OCI-LY7 (cell line): ENCODE measurements around the gene NEDD8. TPM values are rescaled to one million over a fixed set of nuclear protein-coding genes. Genes with fewer than 3 reads are reported as not detected.

Source experiments
- BruUV-seq: library from RNA; stranded (reverse); fragments of 400-500 nt; replicated peaks from 2 replicates; lab custom pipeline; 2021; lab: Mats Ljungman, UMichigan
- CTCF ChIA-PET: fragments of 300-600 bp; sonication (Branson Sonifier 250); formaldehyde crosslinking; loops from one replicate; lab custom pipeline; 2022; ENCODE audit warnings: antibody characterized with exemption; ENCODE audit not compliant: unreplicated experiment; lab: Charles Lee
- POLR2A ChIA-PET: fragments of 300-600 bp; sonication (Branson Sonifier 250); formaldehyde crosslinking; loops from one replicate; lab custom pipeline; 2022; ENCODE audit warnings: antibody characterized with exemption; lab: Charles Lee
- DNase-seq: peaks from one replicate; pipeline ENCODE4 v3.0.0-alpha.2; 2015; ENCODE audit warnings: low spot score
- H2AFZ ChIP-seq: fragments of 200-600 bp; sonication (generic), shearing (Covaris generic); 2 replicates; pipeline ENCODE4 v1.6.1; 2014; ENCODE audit warnings: mild to moderate bottlenecking, antibody characterized with exemption, low read length, moderate library complexity
- H3K27ac ChIP-seq: fragments of 200-600 bp; sonication (generic); 2 replicates; pipeline ENCODE4 v1.5.1; 2014; ENCODE audit warnings: mixed run types, low read depth, mild to moderate bottlenecking, moderate library complexity, low read length, inconsistent platforms; ENCODE audit not compliant: poor library complexity, severe bottlenecking
- H3K36me3 ChIP-seq: fragments of 200-600 bp; sonication (generic); 2 replicates; pipeline ENCODE4 v1.6.1; 2014; ENCODE audit warnings: mild to moderate bottlenecking, antibody characterized with exemption, low read length, moderate library complexity, mixed read lengths; ENCODE audit not compliant: insufficient read depth
- H3K4me1 ChIP-seq: fragments of 200-600 bp; sonication (generic); 2 replicates; pipeline ENCODE4 v1.5.1; 2014; ENCODE audit warnings: mild to moderate bottlenecking, low read length; ENCODE audit not compliant: insufficient read depth, poor library complexity, severe bottlenecking
- H3K4me2 ChIP-seq: fragments of 200-600 bp; sonication (generic); 2 replicates; pipeline ENCODE4 v1.6.1; 2014; ENCODE audit warnings: mild to moderate bottlenecking, low read length
- H3K4me3 ChIP-seq: fragments of 200-600 bp; sonication (generic); 2 replicates; pipeline ENCODE4 v1.5.1; 2014; ENCODE audit warnings: mild to moderate bottlenecking, low read depth, low read length; ENCODE audit not compliant: poor library complexity, severe bottlenecking
- H3K79me2 ChIP-seq: fragments of 200-600 bp; sonication (generic); 2 replicates; pipeline ENCODE4 v1.6.1; 2016; ENCODE audit warnings: low read depth, mild to moderate bottlenecking, low read length, moderate library complexity, mixed read lengths; ENCODE audit not compliant: insufficient read depth
- H3K9me2 ChIP-seq: fragments of 200-600 bp; sonication (generic); 2 replicates; pipeline ENCODE4 v1.6.1; 2016; ENCODE audit warnings: mild to moderate bottlenecking, low read length, mixed read lengths; ENCODE audit not compliant: insufficient read depth
- H3K9me3 ChIP-seq: fragments of 200-600 bp; sonication (generic); 2 replicates; pipeline ENCODE4 v1.6.1; 2014; ENCODE audit warnings: mild to moderate bottlenecking, mixed run types, low read length, mixed read lengths
- H4K20me1 ChIP-seq: fragments of 200-600 bp; sonication (generic); 2 replicates; pipeline ENCODE4 v1.6.1; 2014; ENCODE audit warnings: mild to moderate bottlenecking, antibody characterized with exemption, low read length, moderate library complexity, mixed read lengths; ENCODE audit not compliant: insufficient read depth
- CTCF ChIP-seq: fragments of 200-600 bp; sonication (generic); conservative IDR thresholded peaks from 2 replicates; pipeline ENCODE4 v1.5.1; 2014; ENCODE audit warnings: mild to moderate bottlenecking, antibody characterized with exemption, low read length, moderate library complexity, mixed read lengths
- EZH2phosphoT487 ChIP-seq: fragments of 200-600 bp; sonication (generic); IDR thresholded peaks from 2 replicates; pipeline ENCODE4 v1.6.1; 2018; ENCODE audit warnings: low read depth, borderline replicate concordance, mild to moderate bottlenecking, mixed run types, antibody characterized with exemption, low read length, moderate library complexity, mixed read lengths
- intact Hi-C: fragments of 100-400 bp; cut with micrococcal nuclease; formaldehyde crosslinking; loops from one replicate; pipeline ENCODE4 v1.10.0; 2022; ENCODE audit not compliant: unreplicated experiment
- total RNA-seq, 2 experiments: library from RNA; depleted of rRNA in 1 of 2; stranded (reverse); fragments of >200 nt in 1 of 2; shearing (Covaris generic) in 1 of 2; gene quantifications; 2 replicates each; pipeline ENCODE4 v1.2.3, GENCODE V29; 2014 to 2022

The NEDD8 gene
- total RNA-seq, 2 experiments from 2014 or later = 167 to 174 TPM

DNA sequence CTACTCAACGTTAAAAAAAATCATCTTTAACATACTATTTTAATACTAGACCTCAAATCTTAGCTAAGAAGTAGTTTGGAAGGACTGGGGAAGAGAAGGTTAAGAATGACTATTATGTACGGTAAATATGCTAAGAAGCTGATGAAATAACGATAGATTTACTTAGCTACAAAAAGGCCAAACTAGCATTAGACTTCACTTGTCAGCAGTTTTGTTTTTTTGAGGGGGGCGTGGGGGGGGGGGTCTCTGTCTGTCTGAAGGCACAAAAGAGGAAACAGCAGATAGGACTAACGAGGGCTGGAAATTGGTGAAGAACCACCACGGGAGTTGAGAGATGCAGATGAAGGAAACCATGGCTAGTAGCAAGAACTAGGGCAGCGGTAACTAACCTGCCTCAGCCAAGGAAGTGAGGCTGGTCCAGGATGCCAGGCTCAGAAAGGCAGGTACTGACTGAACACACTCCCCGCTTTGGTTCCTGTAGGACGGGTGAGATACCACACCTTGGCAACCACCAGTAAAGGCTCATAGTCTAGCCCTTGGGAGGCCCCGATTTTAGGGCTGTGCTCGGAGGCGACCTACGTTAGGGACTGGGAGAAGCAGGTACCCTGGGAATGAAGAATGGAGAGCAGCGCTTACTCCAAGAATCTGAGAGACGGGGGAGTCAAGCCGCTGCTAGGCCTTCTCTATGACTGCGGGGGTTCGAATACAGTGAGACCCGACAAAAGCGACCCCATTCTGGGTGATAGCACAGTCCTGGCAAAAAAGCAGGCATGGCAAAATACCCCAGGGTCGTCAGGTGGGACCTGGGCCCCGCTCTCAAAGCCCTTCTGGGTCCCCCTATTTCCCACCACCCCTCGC is 675 bp downstream of the NEDD8 start:
- ChIA-PET CTCF (no interaction called here), POLR2A (interaction anchor here (0.6 to 1.2 kb wide), 6 partner anchors 11 to 139 kb away, joined by 3 to 5 read pairs (median 4); partner anchors contain the start of genes IRF9 and TINF2)
- Histone ChIP-seq H3K4me1 (peaks cover 30% of the 10 kb centered on the region), H4K20me1 (no peaks in the 10 kb centered on the region), H2AFZ (peak overlapping the region; percentile 94), H3K9me3 (no peaks in the 10 kb centered on the region), H3K4me3 (peak overlapping the region; percentile 84), H3K9me2 (no peaks in the 10 kb centered on the region), H3K4me2 (peak overlapping the region; percentile 87), H3K79me2 (peaks cover 55% of the 10 kb centered on the region), H3K27ac (peak overlapping the region; percentile 74), H3K36me3 (peaks cover 50% of the 10 kb centered on the region)
- intact Hi-C loops = loop anchor here (1.0 kb wide), 1 partner anchor 18 kb away; the partner anchor contains the start of gene CHMP4A
- no peak for TF ChIP-seq EZH2phosphoT487
- no peak for TF ChIP-seq CTCF
- TSS peak; percentile 61 for BruUV-seq
- DNase-seq = peak; percentile 43

- H3K4me1 ChIP-seq = peaks cover 16% of the 10 kb centered on the region
- H3K4me2 ChIP-seq = no peak overlapping the region
- ChIA-PET CTCF (interaction anchor here (0.6 kb wide), 1 partner anchor 69 kb away, joined by 4 read pairs; no protein-coding TSS in a partner anchor), POLR2A (interaction anchor here (0.6 to 1.4 kb wide), 4 partner anchors 9 to 241 kb away, joined by 3 to 4 read pairs (median 4); partner anchors contain the start of gene TINF2)
- BruUV-seq = no TSS peak
- H3K36me3 ChIP-seq = peaks cover 43% of the 10 kb centered on the region
- intact Hi-C loops = no loop called here
- H3K79me2 ChIP-seq = peaks cover 71% of the 10 kb centered on the region
- H4K20me1 ChIP-seq = no peaks in the 10 kb centered on the region
- no peaks in the 10 kb centered on the region for H3K9me3 ChIP-seq
- no peak overlapping the region for H3K4me3 ChIP-seq
- no peaks in the 10 kb centered on the region for H3K9me2 ChIP-seq
- no peak for DNase-seq
- no peak for TF ChIP-seq EZH2phosphoT487
- no peak for TF ChIP-seq CTCF
- H2AFZ ChIP-seq = no peak overlapping the region
- H3K27ac ChIP-seq = no peak overlapping the region
These were observed 3.3 kb downstream of the NEDD8 start for GRCh38 chr14:24228902-24229301.
